Fibroblast of lung (primary cell): ENCODE data around the gene SLC27A1. TPM values are rescaled to one million over a fixed set of nuclear protein-coding genes. Genes with fewer than 3 reads are reported as not detected.

Source experiments
- DNase-seq, 2 donors: peaks; one replicate each; pipeline versions ENCODE4 v3.0.0 to v3.0.0-alpha.2; 2010; ENCODE audit warnings: low read depth in 2 of 2
- H2AFZ ChIP-seq: 2 replicates; pipeline ENCODE4 v1.5.1; 2012; ENCODE audit warnings: low read length, control low read depth, inconsistent platforms
- H3K27ac ChIP-seq: 2 replicates; pipeline ENCODE4 v1.5.1; 2011; ENCODE audit warnings: low read length, control low read depth; ENCODE audit not compliant: insufficient read depth
- H3K27me3 ChIP-seq: 2 replicates; pipeline ENCODE4 v1.5.1; 2011; ENCODE audit warnings: mild to moderate bottlenecking, low read length; ENCODE audit not compliant: control insufficient read depth, insufficient read depth
- H3K36me3 ChIP-seq: 2 replicates; pipeline ENCODE4 v1.5.1; 2011; ENCODE audit warnings: low read length; ENCODE audit not compliant: control insufficient read depth, insufficient read depth
- H3K4me1 ChIP-seq: 2 replicates; pipeline ENCODE4 v1.5.1; 2011; ENCODE audit warnings: low read length; ENCODE audit not compliant: control insufficient read depth, insufficient read depth; ENCODE audit errors: extremely low read depth
- H3K4me2 ChIP-seq: 2 replicates; pipeline ENCODE4 v1.5.1; 2011; ENCODE audit warnings: low read length, control low read depth; ENCODE audit not compliant: insufficient read depth; ENCODE audit errors: extremely low read depth
- H3K4me3 ChIP-seq, 4 experiments: fragments of 200-600 bp in 1 of 4; sonication (generic) in 1 of 4; replicated peaks in 1 of 4; 2 replicates each; pipeline ENCODE4 v1.5.1; 2011 to 2016; ENCODE audit warnings: low read length in 4 of 4, low read depth in 3 of 4, mild to moderate bottlenecking in 3 of 4, control low read depth in 2 of 4, inconsistent platforms in 1 of 4, mixed read lengths in 1 of 4; ENCODE audit not compliant: insufficient read depth in 1 of 4; ENCODE audit errors: control extremely low read depth in 1 of 4
- H3K79me2 ChIP-seq: 2 replicates; pipeline ENCODE4 v1.5.1; 2012; ENCODE audit warnings: mild to moderate bottlenecking, low read length, inconsistent platforms; ENCODE audit not compliant: control insufficient read depth, insufficient read depth
- H3K9ac ChIP-seq: 2 replicates; pipeline ENCODE4 v1.5.1; 2011; ENCODE audit warnings: mild to moderate bottlenecking, low read length, control low read depth; ENCODE audit not compliant: insufficient read depth
- H3K9me3 ChIP-seq: 2 replicates; pipeline ENCODE4 v1.5.1; 2012; ENCODE audit warnings: low read depth, low read length; ENCODE audit not compliant: control insufficient read depth, insufficient read depth
- H4K20me1 ChIP-seq: 2 replicates; pipeline ENCODE4 v1.5.1; 2011; ENCODE audit warnings: low read length; ENCODE audit not compliant: control insufficient read depth, insufficient read depth; ENCODE audit errors: extremely low read depth
- CTCF ChIP-seq, 2 donors: IDR thresholded peaks in 1 of 2; conservative IDR thresholded peaks in 1 of 2; 1 replicate in 1 of 2; 2 replicates in 1 of 2; pipeline ENCODE4 v1.5.1; 2011 to 2012; ENCODE audit warnings: low read length in 2 of 2, control low read depth in 1 of 2, inconsistent platforms in 1 of 2, low read depth in 1 of 2, mild to moderate bottlenecking in 1 of 2
- EZH2 ChIP-seq: IDR thresholded peaks from 2 replicates; pipeline ENCODE4 v1.5.1; 2012; ENCODE audit warnings: low read length, control low read depth, mild to moderate bottlenecking; ENCODE audit errors: missing control alignments
- polyA plus RNA-seq, 2 donors: library from polyadenylated mRNA; depleted of rRNA in 1 of 2; stranded (reverse) in 1 of 2; unstranded in 1 of 2; fragments of >200 nt; gene quantifications; 2 replicates each; pipeline ENCODE4 v1.2.1, GENCODE V29; 2011 to 2012; ENCODE audit warnings: missing spikeins in 1 of 2
- total RNA-seq: library from RNA; depleted of rRNA; stranded (reverse); fragments of >200 nt; gene quantifications from 2 replicates; pipeline ENCODE4 v1.2.1, GENCODE V29; 2014

The SLC27A1 gene
- total and polyA plus RNA-seq, 2 donors (not counting 1 experiment from before 2014, with no cell fraction given), result 4.0 to 25.3 TPM

DNA sequence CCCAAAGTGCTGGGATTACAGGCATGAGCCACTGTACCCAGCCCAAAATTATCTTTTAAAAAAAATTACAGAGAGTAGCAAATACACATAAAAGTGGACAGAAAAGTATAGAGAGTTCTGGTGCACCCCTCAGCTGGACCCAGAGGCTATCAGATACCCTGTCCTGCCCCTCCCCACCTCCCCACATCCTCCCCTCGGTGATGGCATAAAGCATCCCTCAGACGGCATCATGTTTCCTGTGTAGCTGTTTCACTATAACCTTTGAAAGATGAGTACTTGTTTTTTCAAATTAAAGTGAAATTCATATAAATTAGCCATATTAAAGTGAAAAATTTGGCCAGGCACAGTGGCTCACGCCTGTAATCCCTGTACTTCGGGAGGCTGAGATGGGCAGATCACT, 20.1 kb downstream of the SLC27A1 start:
- no peaks in the 10 kb centered on the region for H3K4me1 ChIP-seq
- no peaks in the 10 kb centered on the region for H4K20me1 ChIP-seq
- DNase-seq, result no peak
- no peak overlapping the region for H3K27ac ChIP-seq
- no peak overlapping the region for H3K4me3 ChIP-seq
- H3K9me3 ChIP-seq, result no peaks in the 10 kb centered on the region
- no peaks in the 10 kb centered on the region for H3K36me3 ChIP-seq
- H2AFZ ChIP-seq, result no peak overlapping the region
- no peak overlapping the region for H3K9ac ChIP-seq
- TF ChIP-seq CTCF (conservative IDR thresholded peaks at IDR 0.05 in 1 of 2, IDR thresholded peaks at IDR 0.05 in 1 of 2; ENCODE audit: low read depth in 1 of 2, low read length in 2 of 2) (no peak), EZH2 (no peak)
- H3K27me3 ChIP-seq, result no peaks in the 10 kb centered on the region
- no peaks in the 10 kb centered on the region for H3K79me2 ChIP-seq
- no peak overlapping the region for H3K4me2 ChIP-seq

DNA sequence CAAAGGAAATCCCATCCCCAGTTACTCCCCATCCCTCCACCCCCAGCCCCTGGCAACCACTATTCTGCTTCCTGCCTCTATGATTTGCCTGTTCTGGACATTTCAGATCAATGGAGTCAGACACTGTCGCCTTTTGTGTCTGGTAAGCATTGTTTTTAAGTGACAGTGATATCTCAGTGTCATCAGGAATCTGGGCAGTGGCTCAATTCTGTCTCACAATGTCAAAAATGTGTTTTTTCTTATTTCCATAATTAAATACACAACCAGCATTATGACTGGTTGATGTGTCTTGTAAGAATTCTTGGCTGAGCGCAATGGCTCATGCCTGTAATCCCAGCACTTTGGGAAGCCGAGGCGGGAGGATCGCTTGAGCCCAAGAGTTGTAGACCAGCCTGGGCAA, 21.0 kb downstream of the SLC27A1 start:
- no peaks in the 10 kb centered on the region for H3K27me3 ChIP-seq
- DNase-seq, result no peak
- H3K9me3 ChIP-seq, result no peaks in the 10 kb centered on the region
- no peak overlapping the region for H3K4me3 ChIP-seq
- no peak overlapping the region for H2AFZ ChIP-seq
- no peaks in the 10 kb centered on the region for H3K4me1 ChIP-seq
- no peak overlapping the region for H3K4me2 ChIP-seq
- H3K9ac ChIP-seq, result no peak overlapping the region
- no peak for TF ChIP-seq EZH2
- TF ChIP-seq CTCF (conservative IDR thresholded peaks at IDR 0.05 in 1 of 2, IDR thresholded peaks at IDR 0.05 in 1 of 2; ENCODE audit: low read depth in 1 of 2, low read length in 2 of 2), result no peak
- no peaks in the 10 kb centered on the region for H3K79me2 ChIP-seq
- H3K36me3 ChIP-seq, result no peaks in the 10 kb centered on the region
- H4K20me1 ChIP-seq, result no peaks in the 10 kb centered on the region
- no peak overlapping the region for H3K27ac ChIP-seq

DNA sequence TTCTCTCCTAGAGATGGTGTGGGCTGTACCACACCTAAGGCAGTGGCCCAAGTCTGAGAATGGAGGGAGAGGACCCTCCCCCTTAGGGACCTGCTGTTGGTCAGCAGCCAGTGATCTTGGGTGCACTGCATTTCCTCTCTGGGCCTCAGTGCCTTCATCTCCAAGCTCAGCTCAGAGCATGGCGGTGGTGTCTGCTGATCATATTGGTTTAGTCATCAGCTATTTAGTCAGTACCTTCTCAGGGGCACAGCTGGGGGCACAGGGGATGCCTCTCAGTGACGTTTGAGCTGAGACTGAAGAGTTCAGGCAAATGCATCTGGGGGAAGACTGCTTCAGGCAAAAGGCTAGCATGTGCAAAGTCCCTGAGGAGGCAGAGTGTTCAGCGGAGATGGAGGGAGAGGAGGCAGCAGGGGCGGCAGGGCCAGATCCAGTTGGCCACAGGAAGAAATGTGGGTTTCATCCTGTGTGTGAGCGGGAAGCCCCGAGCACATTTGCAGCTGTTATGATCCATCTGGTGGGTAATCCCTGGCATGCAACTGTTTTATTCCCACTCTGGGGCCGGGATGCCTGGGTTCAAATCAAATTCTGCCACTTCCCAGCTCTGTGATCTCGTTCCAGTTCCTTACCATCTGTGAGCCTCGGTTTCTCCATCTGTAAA, 25.4 kb downstream of the SLC27A1 start:
- Histone ChIP-seq H3K9me3 (no peaks in the 10 kb centered on the region), H2AFZ (no peak overlapping the region)
- no peak for DNase-seq

More for the DNA sequence above, 25.4 kb downstream of the SLC27A1 start:
- no peaks in the 10 kb centered on the region for H4K20me1 ChIP-seq
- no peak overlapping the region for H3K27ac ChIP-seq
- TF ChIP-seq EZH2 (no peak), CTCF (conservative IDR thresholded peaks at IDR 0.05 in 1 of 2, IDR thresholded peaks at IDR 0.05 in 1 of 2; ENCODE audit: low read depth in 1 of 2, low read length in 2 of 2) (no peak)
- H3K36me3 ChIP-seq, result peaks cover 8% of the 10 kb centered on the region
- no peaks in the 10 kb centered on the region for H3K27me3 ChIP-seq
- no peak overlapping the region for H3K4me2 ChIP-seq
- peaks cover 8% of the 10 kb centered on the region for H3K4me1 ChIP-seq
- no peak overlapping the region for H3K9ac ChIP-seq
- H3K79me2 ChIP-seq, result no peaks in the 10 kb centered on the region
- no peak overlapping the region for H3K4me3 ChIP-seq
